Mucosa of descending colon (tissue), 3 donors: ENCODE measurements around the gene MTHFD2. TPM values are rescaled to one million over a fixed set of nuclear protein-coding genes. Genes with fewer than 3 reads are reported as not detected.

Experiments
- ATAC-seq: fragments of 200-7000 bp; cut with Tn5 transposase; one replicate; pipeline ENCODE4 v1.9.1; 2020; ENCODE audit warnings: mild to moderate bottlenecking, moderate library complexity
- DNase-seq, 3 donors: peaks; one replicate each; pipeline ENCODE4 v3.0.0-alpha.2; 2020
- H3K36me3 ChIP-seq: fragments of 200-600 bp; one replicate; pipeline ENCODE4 v1.8.0; 2021; ENCODE audit warnings: low read depth, mild to moderate bottlenecking
- H3K4me1 ChIP-seq: fragments of 200-600 bp; one replicate; pipeline ENCODE4 v1.8.0; 2021; ENCODE audit warnings: low read depth, mild to moderate bottlenecking
- H3K4me3 ChIP-seq: fragments of 200-600 bp; one replicate; pipeline ENCODE4 v1.8.0; 2021; ENCODE audit warnings: mild to moderate bottlenecking
- H3K9me3 ChIP-seq: fragments of 200-600 bp; one replicate; pipeline ENCODE4 v1.8.0; 2021; ENCODE audit warnings: mild to moderate bottlenecking
- CTCF ChIP-seq: fragments of 200-600 bp; IDR thresholded peaks from one replicate; pipeline ENCODE4 v1.8.0; 2022; ENCODE audit warnings: antibody characterized with exemption, mild to moderate bottlenecking
- intact Hi-C, 2 donors: fragments of 100-400 bp; cut with DNase I in 1 of 2; cut with micrococcal nuclease in 1 of 2; formaldehyde crosslinking; loops; one replicate each; pipeline versions ENCODE4 v1.11.0 to v1.11.1; 2022; cut with DNase I, micrococcal nuclease
- long read RNA-seq, 2 donors: library from polyadenylated mRNA; unstranded; transcript quantifications; one replicate each; pipeline ENCODE4 v2.0.0, GENCODE V29; 2019 to 2021
- total RNA-seq, 3 donors: library from RNA; stranded (reverse); fragmentation: NEBNext Ultra II Directional in 2 of 3; extraction: Animal tissue kit (Norgen Biotek cat#: 25700) in 2 of 3; gene quantifications; one replicate each; pipeline versions ENCODE4 v1.2.1 to v1.2.4, GENCODE V29; 2021 to 2023
- donor health status: DM: no; HTN: no; CAD: no; lungs with moderate emphysema.
- donor health status: DM: no; HTN: no; CAD: no.
- donor health status: DM: no; HTN: yes; CAD: no.

The MTHFD2 gene
- 10 to 100 TPM; 18.6 to 42.2 (median 19.3) TPM for total RNA-seq
- long read RNA-seq, donor 1, full-length matches to known transcripts: 19 of 25 reads
- long read RNA-seq, donor 1, partial matches to known transcripts: 1 of 25 reads
- long read RNA-seq, donor 1, other reads (novel, unspliced or antisense): 5 of 25 reads
- long read RNA-seq, donor 2, full-length matches to known transcripts: 31 of 38 reads
- long read RNA-seq, donor 2, partial matches to known transcripts: 1 of 38 reads
- long read RNA-seq, donor 2, other reads (novel, unspliced or antisense): 6 of 38 reads

- ATAC-seq (peak; percentile 97), DNase-seq (peak; percentile 93 to 95 (median 94))
- no peaks in the 10 kb centered on the region for H3K36me3 ChIP-seq
- H3K9me3 ChIP-seq: no peaks in the 10 kb centered on the region
- H3K4me1 ChIP-seq: no peaks in the 10 kb centered on the region
- TF ChIP-seq CTCF: peak; percentile 70
- intact Hi-C loops: no loop called here
- H3K4me3 ChIP-seq: peak within 1 kb of the TSS; percentile 81
Observed at GRCh38 chr2:74198461-74199274, at the start of gene MTHFD2. TSS of gene MTHFD2 (plus strand) at chr2:74198615. CDS start at chr2:74198642, 27 bp downstream.

GRCh38 chr2:74149247-74149525, 49.2 kb upstream of the MTHFD2 start:
- ATAC-seq: no peak
- H3K4me3 ChIP-seq: no peak overlapping the region
- peaks cover 12% of the 10 kb centered on the region for H3K4me1 ChIP-seq
- DNase-seq: no peak
- TF ChIP-seq CTCF: no peak
- intact Hi-C loops: no loop called here
- no peaks in the 10 kb centered on the region for H3K9me3 ChIP-seq
- no peaks in the 10 kb centered on the region for H3K36me3 ChIP-seq

- intact Hi-C loops: no loop called here
- no peaks in the 10 kb centered on the region for H3K9me3 ChIP-seq
Observed at GRCh38 chr2:74149570-74150319, 48.7 kb upstream of the MTHFD2 start.

GRCh38 chr2:74152954-74153353, 45.5 kb upstream of the MTHFD2 start:
- Histone ChIP-seq H3K36me3 (no peaks in the 10 kb centered on the region), H3K4me3 (no peak overlapping the region), H3K4me1 (no peaks in the 10 kb centered on the region), H3K9me3 (no peaks in the 10 kb centered on the region)
- ATAC-seq (no peak), DNase-seq (no peak)
- no peak for TF ChIP-seq CTCF
- intact Hi-C loops: no loop called here

More at GRCh38 chr2:74149570-74150319, 48.7 kb upstream of the MTHFD2 start:
- Histone ChIP-seq H3K4me3 (no peak overlapping the region), H3K4me1 (peaks cover 12% of the 10 kb centered on the region), H3K36me3 (no peaks in the 10 kb centered on the region)
- no peak for ATAC-seq
- no peak for TF ChIP-seq CTCF
- no peak for DNase-seq

GRCh38 chr2:74155830-74156229, 42.6 kb upstream of the MTHFD2 start:
- TF ChIP-seq CTCF: no peak
- H3K36me3 ChIP-seq: peaks cover 11% of the 10 kb centered on the region
- ATAC-seq: no peak
- H3K9me3 ChIP-seq: no peaks in the 10 kb centered on the region
- no peak overlapping the region for H3K4me3 ChIP-seq
- no peak for DNase-seq
- intact Hi-C loops: no loop called here
- H3K4me1 ChIP-seq: no peaks in the 10 kb centered on the region
